HG03558 (cell line): Measurements from ENCODE around the gene TLNRD1.

Experiments used
- ATAC-seq: cut with Tn5 transposase; IDR thresholded peaks from one replicate; pipeline ENCODE4 v1.9.1; 2021; ENCODE audit warnings: moderate number of reproducible peaks; ENCODE audit not compliant: unreplicated experiment; ENCODE audit errors: extremely low read depth

Gene TLNRD1

DNA sequence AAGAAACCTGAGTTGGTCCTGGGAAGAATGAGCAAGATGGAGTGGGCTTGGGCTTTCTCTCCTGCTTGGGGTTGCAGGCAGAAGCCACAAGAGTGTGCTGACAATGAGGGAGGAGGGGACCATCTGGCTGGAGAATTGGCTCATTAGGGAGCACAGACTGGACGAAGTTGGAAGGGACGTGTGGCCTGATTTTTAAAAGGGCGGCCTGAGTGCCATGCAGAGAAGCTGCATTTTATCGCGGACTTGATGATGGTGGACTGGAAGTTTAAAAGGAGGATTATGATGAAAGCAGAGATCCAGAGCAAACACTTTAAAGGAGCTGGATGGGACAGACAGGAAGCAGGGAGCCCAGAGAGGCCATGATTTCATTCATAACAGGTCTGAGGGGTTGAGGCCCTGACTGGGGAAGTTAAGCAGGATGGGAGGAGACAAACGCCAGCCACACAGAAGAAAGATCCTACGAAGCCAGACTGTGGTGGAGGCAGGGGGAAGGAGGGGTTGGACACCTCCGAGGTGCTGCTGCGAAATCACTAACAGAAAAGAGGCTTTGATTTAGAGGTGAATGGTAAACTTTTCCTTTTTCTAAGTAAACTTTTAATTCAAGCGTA is 23.6 kb downstream of the TLNRD1 start:
- no peak for ATAC-seq

DNA sequence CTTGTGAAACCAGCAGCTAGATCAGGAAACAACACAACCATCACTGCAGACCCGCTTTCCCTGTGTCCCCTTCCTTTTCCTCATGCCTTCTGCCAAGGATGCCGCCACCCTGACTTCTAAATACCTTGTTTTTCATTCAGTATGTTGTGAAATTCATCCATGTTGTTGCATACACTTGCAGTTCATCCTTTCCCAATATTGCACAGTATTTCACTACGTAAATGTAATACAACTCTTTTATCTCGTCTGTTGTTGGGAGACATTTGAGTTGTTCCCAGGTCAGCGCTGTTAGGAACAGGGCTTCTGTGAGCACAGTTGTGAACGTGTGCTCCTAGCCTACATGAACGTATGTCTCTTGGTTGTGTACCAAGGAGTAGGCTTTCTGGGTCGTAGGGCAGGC is 24.2 kb downstream of the TLNRD1 start:
- ATAC-seq, result no peak

DNA sequence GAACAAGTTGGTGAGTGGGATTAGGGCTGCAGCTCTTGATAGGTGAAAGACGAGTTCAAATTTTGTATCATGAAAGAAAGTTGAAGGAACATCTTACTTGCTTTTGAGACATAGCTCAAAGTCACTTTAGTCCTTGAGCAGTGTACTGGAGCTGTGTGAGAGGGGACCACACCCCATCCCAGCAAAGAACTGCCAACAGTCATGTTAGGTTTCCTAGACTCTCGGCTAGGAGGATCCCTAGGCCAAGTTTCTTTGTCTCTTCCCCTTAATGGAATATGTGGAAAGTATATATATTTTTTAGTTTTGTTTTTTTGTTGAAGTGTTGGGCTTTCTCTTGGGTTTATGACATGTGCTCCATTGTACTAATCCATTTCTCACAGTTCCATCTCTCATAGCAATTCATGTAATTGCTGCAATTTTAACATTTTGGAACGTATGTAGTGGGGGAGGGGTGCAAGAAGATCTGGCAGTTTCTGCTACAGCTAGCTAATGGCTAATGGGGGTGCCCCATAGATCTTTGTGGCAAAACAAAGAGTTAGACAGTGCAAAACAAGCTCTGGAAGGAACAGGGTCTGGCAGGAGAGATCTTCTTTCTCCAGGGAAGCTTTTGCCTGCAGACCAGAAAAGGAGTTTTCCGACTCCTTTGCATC is 25.1 kb downstream of the TLNRD1 start:
- ATAC-seq, result no peak

DNA sequence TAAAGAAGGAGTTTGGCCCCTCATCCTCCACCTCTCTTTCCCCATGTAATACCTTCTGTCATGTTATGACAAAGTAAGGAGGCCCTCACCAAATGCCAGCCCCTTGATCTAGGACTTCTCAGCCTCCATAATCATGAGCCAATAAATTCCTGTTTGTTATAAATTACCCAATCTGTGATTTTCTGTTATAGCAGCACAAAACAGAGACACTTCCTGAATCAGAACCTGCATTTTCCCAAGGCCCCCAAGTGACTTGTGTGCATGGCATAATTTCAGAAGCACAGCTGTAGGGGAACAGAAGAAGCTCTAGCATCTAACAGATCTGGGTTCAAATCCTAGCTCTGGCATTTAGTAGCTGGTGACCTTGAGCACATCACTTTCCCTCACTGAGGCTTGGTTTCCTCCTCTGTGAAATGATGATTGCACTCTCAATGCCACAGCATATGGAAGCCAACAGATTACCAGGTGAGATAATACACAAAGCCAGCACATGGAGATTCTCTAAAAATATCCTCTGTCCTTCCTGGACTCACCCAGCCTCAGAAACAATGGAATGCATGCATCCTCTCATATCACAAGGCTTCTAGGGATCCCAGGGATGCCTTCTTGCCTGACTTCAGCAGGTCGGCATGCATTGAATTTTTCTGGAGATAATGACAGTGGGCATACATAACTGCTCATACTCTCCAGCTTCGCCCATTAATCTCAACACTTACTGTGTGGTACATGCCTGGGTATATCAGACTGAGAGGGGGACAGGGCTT is 26.3 kb downstream of the TLNRD1 start:
- ATAC-seq, result no peak

- no peak for ATAC-seq
Observed at GRCh38 chr15:81029414-81030300, 28.9 kb downstream of the TLNRD1 start.

GRCh38 chr15:81030301-81030750 is 29.6 kb downstream of the TLNRD1 start:
- no peak for ATAC-seq

GRCh38 chr15:81031203-81031602 is 30.5 kb downstream of the TLNRD1 start:
- no peak for ATAC-seq

GRCh38 chr15:81032355-81032754 is 31.6 kb downstream of the TLNRD1 start:
- ATAC-seq, result no peak

- ATAC-seq, result no peak
Observed at GRCh38 chr15:81032818-81033217, 32.1 kb downstream of the TLNRD1 start.

- no peak for ATAC-seq
Observed at GRCh38 chr15:81033508-81033907, 32.8 kb downstream of the TLNRD1 start.

- no peak for ATAC-seq
Observed at GRCh38 chr15:81037952-81038743, 37.4 kb downstream of the TLNRD1 start.

DNA sequence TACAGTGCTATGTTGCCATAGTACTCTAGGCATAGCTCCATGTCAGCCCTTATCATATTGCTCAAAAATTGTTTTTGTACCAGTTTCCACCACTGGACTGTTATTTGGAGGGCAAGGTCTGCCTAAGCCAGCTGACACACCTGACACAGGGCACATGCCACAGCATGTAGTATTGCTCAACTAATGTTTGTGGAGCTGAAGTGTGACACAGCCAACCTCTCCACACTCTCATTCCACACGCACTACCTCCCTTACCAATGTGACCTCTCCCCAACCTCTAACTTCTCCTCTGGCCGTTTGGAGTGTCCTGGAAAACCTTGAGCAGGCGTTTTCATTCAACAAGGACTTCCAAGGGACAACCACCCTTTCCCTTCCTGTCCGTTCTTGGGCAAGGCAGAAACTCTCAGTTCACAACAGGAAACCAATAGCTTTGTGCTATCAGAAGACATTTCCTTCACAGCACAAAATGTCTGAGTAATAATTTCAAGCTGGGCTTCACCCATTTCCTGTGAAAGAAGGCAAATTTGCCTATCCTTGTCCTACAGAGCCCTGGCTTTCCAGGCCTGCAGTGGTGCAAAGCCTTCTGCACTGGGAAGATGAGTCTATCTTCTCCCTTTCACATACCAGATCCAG is 38.4 kb downstream of the TLNRD1 start:
- ATAC-seq, result no peak

- no peak for ATAC-seq
Observed at GRCh38 chr15:81040757-81041156, 40.0 kb downstream of the TLNRD1 start.

- ATAC-seq, result no peak
Observed at GRCh38 chr15:81043281-81043934, 42.7 kb downstream of the TLNRD1 start.

DNA sequence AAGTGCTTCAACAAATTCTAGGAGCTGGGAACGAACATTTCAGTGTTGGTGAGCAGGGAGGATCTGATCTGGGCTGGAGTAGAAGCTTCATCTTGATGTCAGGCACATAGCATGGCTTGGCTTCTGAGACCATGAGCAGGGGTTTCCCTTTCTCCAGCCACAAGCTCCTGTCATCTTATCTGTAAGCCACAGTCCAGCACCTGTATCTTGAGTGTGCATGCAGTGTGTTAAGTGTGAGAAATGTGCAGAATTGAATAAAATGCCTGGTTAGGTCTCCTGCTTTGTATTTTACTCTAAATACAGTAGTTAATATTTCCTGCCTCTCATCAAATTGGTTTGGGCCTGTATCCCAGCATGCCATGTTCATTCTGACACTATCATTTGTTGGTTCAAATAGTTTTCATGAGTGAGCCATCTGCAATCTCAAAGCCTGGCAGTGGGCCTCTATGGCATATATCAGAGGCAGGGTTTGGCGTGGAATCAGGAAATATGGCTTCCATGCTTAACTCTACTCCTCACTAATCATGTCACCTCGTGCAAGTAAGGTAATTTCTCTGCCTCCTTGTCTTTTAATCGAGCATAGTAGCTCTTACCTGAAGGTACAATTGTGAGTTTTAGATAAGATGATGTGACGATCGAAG is 43.3 kb downstream of the TLNRD1 start:
- no peak for ATAC-seq

DNA sequence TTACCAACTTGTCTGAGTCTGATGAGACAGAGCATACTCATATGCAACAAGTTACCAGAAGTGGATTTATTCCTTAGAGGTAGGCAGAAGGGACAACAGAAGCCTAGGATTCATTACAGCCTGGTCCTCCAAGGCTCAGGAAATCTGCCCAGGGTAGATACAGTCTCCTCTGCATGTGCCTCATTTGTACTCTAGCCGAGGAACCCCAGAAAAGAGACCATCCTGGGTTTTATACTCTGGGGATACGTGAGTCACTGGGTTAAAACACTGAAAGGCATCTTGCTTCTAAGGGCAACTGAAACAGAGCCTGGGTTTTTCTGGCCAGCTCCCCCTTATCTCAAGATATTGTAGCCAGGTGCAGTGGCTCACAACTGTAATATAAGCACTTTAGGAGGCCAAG is 45.6 kb downstream of the TLNRD1 start:
- no peak for ATAC-seq

- no peak for ATAC-seq
Observed at GRCh38 chr15:81047928-81048327, 47.2 kb downstream of the TLNRD1 start.

- no peak for ATAC-seq
Observed at GRCh38 chr15:81049835-81050234, 49.1 kb downstream of the TLNRD1 start.
